ENCODE data around the gene ATP8B4. TPM values are rescaled to one million over a fixed set of nuclear protein-coding genes. Genes with fewer than 3 reads are reported as not detected.

ATP8B4 gene
- total RNA-seq, 1 donor from 2014 or later = 0.98 TPM

DNA sequence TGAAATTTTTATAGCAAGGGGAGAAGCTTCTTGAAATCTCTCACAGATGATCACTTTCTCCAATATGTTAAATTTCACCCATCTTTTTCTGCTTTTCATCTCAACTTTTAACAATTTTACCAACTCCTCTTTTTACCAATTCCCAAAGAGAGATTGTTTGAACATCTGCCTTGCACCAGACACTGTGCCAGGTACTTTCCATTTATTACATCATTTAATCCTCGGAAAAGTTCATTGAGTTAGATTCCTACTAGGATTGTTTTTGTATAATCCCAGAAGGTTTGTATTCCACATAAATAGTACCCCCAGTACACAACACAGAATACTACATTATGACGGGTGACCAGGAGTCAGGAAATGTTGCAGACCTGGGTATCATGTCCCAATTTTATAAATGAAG is 74.1 kb downstream of the ATP8B4 start:
- no peak for DNase-seq (ENCODE audit: low spot score, unreplicated experiment)
- Mint-ChIP-seq H3K9me3 (ENCODE audit: low read depth) (peaks cover 9% of the 10 kb centered on the region), H3K4me1 (ENCODE audit: low read depth) (no peaks in the 10 kb centered on the region), H3K27ac (no peak overlapping the region), H3K27me3 (no peaks in the 10 kb centered on the region), H3K36me3 (ENCODE audit: insufficient read depth) (peaks cover 3% of the 10 kb centered on the region), H3K4me3 (ENCODE audit: low read depth) (no peak overlapping the region)
- TF ChIP-seq CTCF (IDR thresholded peaks at IDR 0.05; ENCODE audit: unreplicated experiment) = no peak

- Mint-ChIP-seq H3K9me3 (ENCODE audit: low read depth) (peaks cover 9% of the 10 kb centered on the region), H3K4me1 (ENCODE audit: low read depth) (no peaks in the 10 kb centered on the region), H3K36me3 (ENCODE audit: insufficient read depth) (peaks cover 3% of the 10 kb centered on the region), H3K4me3 (ENCODE audit: low read depth) (no peak overlapping the region), H3K27me3 (no peaks in the 10 kb centered on the region), H3K27ac (no peak overlapping the region)
- TF ChIP-seq CTCF (IDR thresholded peaks at IDR 0.05; ENCODE audit: unreplicated experiment) = no peak
- no peak for DNase-seq (ENCODE audit: low spot score, unreplicated experiment)
These were observed 74.6 kb downstream of the ATP8B4 start for GRCh38 chr15:50044406-50044805.

DNA sequence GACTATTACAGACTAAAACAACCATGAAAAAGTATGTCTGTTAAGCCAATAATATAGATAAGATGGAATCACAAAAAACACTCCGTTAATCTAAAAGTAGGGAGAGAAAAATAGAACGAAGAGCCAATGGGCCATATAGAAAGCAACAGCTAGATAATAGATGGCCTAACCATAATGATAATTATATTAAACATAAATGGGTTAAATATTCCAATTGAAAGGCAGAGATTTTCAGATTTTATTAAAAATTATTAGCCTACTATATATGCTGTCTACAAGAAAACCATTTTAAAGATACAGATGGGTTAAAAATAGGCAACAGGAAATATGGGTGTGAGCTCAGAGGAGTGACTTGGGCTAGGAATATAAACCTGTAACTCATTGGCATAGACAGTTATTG is 76.3 kb downstream of the ATP8B4 start:
- TF ChIP-seq CTCF (IDR thresholded peaks at IDR 0.05; ENCODE audit: unreplicated experiment) = no peak
- no peak overlapping the region for H3K27ac Mint-ChIP-seq
- no peaks in the 10 kb centered on the region for H3K4me1 Mint-ChIP-seq (ENCODE audit: low read depth)
- no peak overlapping the region for H3K4me3 Mint-ChIP-seq (ENCODE audit: low read depth)
- H3K9me3 Mint-ChIP-seq (ENCODE audit: low read depth) = peaks cover 9% of the 10 kb centered on the region
- DNase-seq (ENCODE audit: low spot score, unreplicated experiment) = no peak
- peaks cover 3% of the 10 kb centered on the region for H3K36me3 Mint-ChIP-seq (ENCODE audit: insufficient read depth)
- no peaks in the 10 kb centered on the region for H3K27me3 Mint-ChIP-seq

- no peak overlapping the region for H3K27ac Mint-ChIP-seq
- H3K36me3 Mint-ChIP-seq (ENCODE audit: insufficient read depth) = no peaks in the 10 kb centered on the region
- no peak for DNase-seq (ENCODE audit: low spot score, unreplicated experiment)
- H3K9me3 Mint-ChIP-seq (ENCODE audit: low read depth) = no peaks in the 10 kb centered on the region
- H3K27me3 Mint-ChIP-seq = no peaks in the 10 kb centered on the region
- no peaks in the 10 kb centered on the region for H3K4me1 Mint-ChIP-seq (ENCODE audit: low read depth)
- no peak for TF ChIP-seq CTCF (IDR thresholded peaks at IDR 0.05; ENCODE audit: unreplicated experiment)
- H3K4me3 Mint-ChIP-seq (ENCODE audit: low read depth) = no peak overlapping the region
These were observed 88.6 kb downstream of the ATP8B4 start for GRCh38 chr15:50030456-50030855.

DNA sequence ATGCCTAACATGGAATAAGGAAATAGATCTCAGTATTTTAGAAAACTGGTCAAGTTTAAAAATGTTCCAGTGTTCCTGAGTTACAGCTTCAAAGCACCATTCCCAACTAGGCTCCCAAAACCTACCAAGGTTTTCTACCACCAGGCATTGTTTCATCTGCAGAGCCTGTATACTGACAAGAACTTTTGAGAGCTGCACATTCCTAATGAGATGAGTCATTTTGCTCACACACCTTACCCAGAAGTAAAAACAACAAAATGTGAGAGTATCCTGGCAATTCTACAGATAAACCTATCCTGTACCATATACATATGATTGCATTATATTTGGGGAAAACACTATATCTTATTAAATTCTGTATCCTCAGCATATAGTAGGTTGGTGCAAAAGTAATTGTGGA is 90.7 kb downstream of the ATP8B4 start:
- H3K27ac Mint-ChIP-seq = no peak overlapping the region
- no peaks in the 10 kb centered on the region for H3K27me3 Mint-ChIP-seq
- DNase-seq (ENCODE audit: low spot score, unreplicated experiment) = no peak
- no peak for TF ChIP-seq CTCF (IDR thresholded peaks at IDR 0.05; ENCODE audit: unreplicated experiment)
- no peak overlapping the region for H3K4me3 Mint-ChIP-seq (ENCODE audit: low read depth)
- no peaks in the 10 kb centered on the region for H3K9me3 Mint-ChIP-seq (ENCODE audit: low read depth)
- H3K4me1 Mint-ChIP-seq (ENCODE audit: low read depth) = no peaks in the 10 kb centered on the region
- H3K36me3 Mint-ChIP-seq (ENCODE audit: insufficient read depth) = no peaks in the 10 kb centered on the region
